ENCODE data around the gene MAPK6.
"Not testable (repeated sequence)": the region's sequence is repeated elsewhere in the genome, so short reads cannot be mapped to it uniquely, and the experiment has no call there.

MAPK6 gene

GRCh38 chr15:52093539-52094510 lies 74.8 kb downstream of the MAPK6 start:
- no peaks in the 10 kb centered on the region for H3K36me3 ChIP-seq (ENCODE audit: control insufficient read depth, insufficient read depth, low read length)
- no peak overlapping the region for H3K4me3 ChIP-seq (ENCODE audit: low read depth, low read length)
- no peaks in the 10 kb centered on the region for H3K27me3 ChIP-seq (ENCODE audit: control insufficient read depth, insufficient read depth, low read length)
- H3K4me1 ChIP-seq (ENCODE audit: control insufficient read depth, insufficient read depth, low read length), result no peaks in the 10 kb centered on the region
- no peaks in the 10 kb centered on the region for H3K9me3 ChIP-seq (ENCODE audit: control insufficient read depth, insufficient read depth, low read length)
- H3K9ac ChIP-seq (ENCODE audit: low read depth, low read length), result no peak overlapping the region

GRCh38 chr15:52094811-52095584 lies 76.0 kb downstream of the MAPK6 start:
- H3K27me3 ChIP-seq (ENCODE audit: control insufficient read depth, insufficient read depth, low read length), result no peaks in the 10 kb centered on the region
- H3K9ac ChIP-seq (ENCODE audit: low read depth, low read length), result no peak overlapping the region
- no peaks in the 10 kb centered on the region for H3K36me3 ChIP-seq (ENCODE audit: control insufficient read depth, insufficient read depth, low read length)

GRCh38 chr15:52095597-52096262 lies 76.7 kb downstream of the MAPK6 start:
- H3K4me1 ChIP-seq (ENCODE audit: control insufficient read depth, insufficient read depth, low read length), result no peaks in the 10 kb centered on the region
- H3K36me3 ChIP-seq (ENCODE audit: control insufficient read depth, insufficient read depth, low read length), result no peaks in the 10 kb centered on the region
- H3K9ac ChIP-seq (ENCODE audit: low read depth, low read length), result no peak overlapping the region
- H3K9me3 ChIP-seq (ENCODE audit: control insufficient read depth, insufficient read depth, low read length), result no peaks in the 10 kb centered on the region
- no peak overlapping the region for H3K4me3 ChIP-seq (ENCODE audit: low read depth, low read length)
- H3K27me3 ChIP-seq (ENCODE audit: control insufficient read depth, insufficient read depth, low read length), result no peaks in the 10 kb centered on the region

More at GRCh38 chr15:52094811-52095584, 76.0 kb downstream of the MAPK6 start:
- Histone ChIP-seq H3K9me3 (ENCODE audit: control insufficient read depth, insufficient read depth, low read length) (no peaks in the 10 kb centered on the region), H3K4me1 (ENCODE audit: control insufficient read depth, insufficient read depth, low read length) (no peaks in the 10 kb centered on the region), H3K4me3 (ENCODE audit: low read depth, low read length) (no peak overlapping the region)

GRCh38 chr15:52096536-52096935 lies 77.5 kb downstream of the MAPK6 start:
- H3K27me3 ChIP-seq (ENCODE audit: control insufficient read depth, insufficient read depth, low read length); H3K4me1 ChIP-seq (ENCODE audit: control insufficient read depth, insufficient read depth, low read length); H3K36me3 ChIP-seq (ENCODE audit: control insufficient read depth, insufficient read depth, low read length); H3K4me3 ChIP-seq (ENCODE audit: low read depth, low read length); H3K9ac ChIP-seq (ENCODE audit: low read depth, low read length); H3K9me3 ChIP-seq (ENCODE audit: control insufficient read depth, insufficient read depth, low read length): not testable (repeated sequence)

- H3K4me1 ChIP-seq (ENCODE audit: control insufficient read depth, insufficient read depth, low read length), result no peaks in the 10 kb centered on the region
- H3K27me3 ChIP-seq (ENCODE audit: control insufficient read depth, insufficient read depth, low read length), result no peaks in the 10 kb centered on the region
- no peaks in the 10 kb centered on the region for H3K36me3 ChIP-seq (ENCODE audit: control insufficient read depth, insufficient read depth, low read length)
- H3K9me3 ChIP-seq (ENCODE audit: control insufficient read depth, insufficient read depth, low read length), result no peaks in the 10 kb centered on the region
- H3K9ac ChIP-seq (ENCODE audit: low read depth, low read length), result no peak overlapping the region
- H3K4me3 ChIP-seq (ENCODE audit: low read depth, low read length), result no peak overlapping the region
These were observed 78.2 kb downstream of the MAPK6 start for GRCh38 chr15:52097180-52097579.

- H3K9ac ChIP-seq (ENCODE audit: low read depth, low read length), result no peak overlapping the region
- no peaks in the 10 kb centered on the region for H3K4me1 ChIP-seq (ENCODE audit: control insufficient read depth, insufficient read depth, low read length)
- H3K27me3 ChIP-seq (ENCODE audit: control insufficient read depth, insufficient read depth, low read length), result no peaks in the 10 kb centered on the region
- no peaks in the 10 kb centered on the region for H3K36me3 ChIP-seq (ENCODE audit: control insufficient read depth, insufficient read depth, low read length)
- H3K4me3 ChIP-seq (ENCODE audit: low read depth, low read length), result no peak overlapping the region
- no peaks in the 10 kb centered on the region for H3K9me3 ChIP-seq (ENCODE audit: control insufficient read depth, insufficient read depth, low read length)
These were observed 79.3 kb downstream of the MAPK6 start for GRCh38 chr15:52098323-52098722.

GRCh38 chr15:52099651-52100272 lies 80.7 kb downstream of the MAPK6 start:
- Histone ChIP-seq H3K4me3 (ENCODE audit: low read depth, low read length) (no peak overlapping the region), H3K9ac (ENCODE audit: low read depth, low read length) (no peak overlapping the region), H3K9me3 (ENCODE audit: control insufficient read depth, insufficient read depth, low read length) (no peaks in the 10 kb centered on the region), H3K4me1 (ENCODE audit: control insufficient read depth, insufficient read depth, low read length) (no peaks in the 10 kb centered on the region), H3K36me3 (ENCODE audit: control insufficient read depth, insufficient read depth, low read length) (no peaks in the 10 kb centered on the region), H3K27me3 (ENCODE audit: control insufficient read depth, insufficient read depth, low read length) (no peaks in the 10 kb centered on the region)

- H3K27me3 ChIP-seq (ENCODE audit: control insufficient read depth, insufficient read depth, low read length), result no peaks in the 10 kb centered on the region
- no peak overlapping the region for H3K9ac ChIP-seq (ENCODE audit: low read depth, low read length)
- H3K4me3 ChIP-seq (ENCODE audit: low read depth, low read length), result no peak overlapping the region
- H3K36me3 ChIP-seq (ENCODE audit: control insufficient read depth, insufficient read depth, low read length), result no peaks in the 10 kb centered on the region
- no peaks in the 10 kb centered on the region for H3K9me3 ChIP-seq (ENCODE audit: control insufficient read depth, insufficient read depth, low read length)
- H3K4me1 ChIP-seq (ENCODE audit: control insufficient read depth, insufficient read depth, low read length), result no peaks in the 10 kb centered on the region
These were observed 81.9 kb downstream of the MAPK6 start for GRCh38 chr15:52100807-52101442.

GRCh38 chr15:52101542-52102323 lies 82.7 kb downstream of the MAPK6 start:
- Histone ChIP-seq H3K27me3 (ENCODE audit: control insufficient read depth, insufficient read depth, low read length) (no peaks in the 10 kb centered on the region), H3K9me3 (ENCODE audit: control insufficient read depth, insufficient read depth, low read length) (no peaks in the 10 kb centered on the region), H3K9ac (ENCODE audit: low read depth, low read length) (no peak overlapping the region), H3K4me1 (ENCODE audit: control insufficient read depth, insufficient read depth, low read length) (no peaks in the 10 kb centered on the region), H3K36me3 (ENCODE audit: control insufficient read depth, insufficient read depth, low read length) (no peaks in the 10 kb centered on the region), H3K4me3 (ENCODE audit: low read depth, low read length) (no peak overlapping the region)

GRCh38 chr15:52102463-52102862 lies 83.4 kb downstream of the MAPK6 start:
- Histone ChIP-seq H3K4me1 (ENCODE audit: control insufficient read depth, insufficient read depth, low read length) (no peaks in the 10 kb centered on the region), H3K9me3 (ENCODE audit: control insufficient read depth, insufficient read depth, low read length) (no peaks in the 10 kb centered on the region), H3K9ac (ENCODE audit: low read depth, low read length) (no peak overlapping the region), H3K4me3 (ENCODE audit: low read depth, low read length) (no peak overlapping the region), H3K27me3 (ENCODE audit: control insufficient read depth, insufficient read depth, low read length) (no peaks in the 10 kb centered on the region), H3K36me3 (ENCODE audit: control insufficient read depth, insufficient read depth, low read length) (no peaks in the 10 kb centered on the region)
